HT1080 (cell line): Measurements from ENCODE around the gene LMF1. TPM values are rescaled to one million over a fixed set of nuclear protein-coding genes. Genes with fewer than 3 reads are reported as not detected.
"Not testable (repeated sequence)": the region's sequence is repeated elsewhere in the genome, so short reads cannot be mapped to it uniquely, and the experiment has no call there.

Source experiments
- DNase-seq: peaks from one replicate; pipeline ENCODE4 v3.0.0-alpha.2; 2015; ENCODE audit warnings: low read depth
- total RNA-seq: library from RNA; depleted of rRNA; stranded (reverse); fragments of >200 nt; shearing (Covaris generic); gene quantifications from 2 replicates; pipeline ENCODE4 v1.2.3, GENCODE V29; 2014

The LMF1 gene
- total RNA-seq, 1 experiment from 2014 or later: not detected

GRCh38 chr16:972316-973002 lies 1.7 kb upstream of the LMF1 start:
- DNase-seq: no peak

GRCh38 chr16:971981-972315 lies 1.2 kb upstream of the LMF1 start:
- no peak for DNase-seq

DNA sequence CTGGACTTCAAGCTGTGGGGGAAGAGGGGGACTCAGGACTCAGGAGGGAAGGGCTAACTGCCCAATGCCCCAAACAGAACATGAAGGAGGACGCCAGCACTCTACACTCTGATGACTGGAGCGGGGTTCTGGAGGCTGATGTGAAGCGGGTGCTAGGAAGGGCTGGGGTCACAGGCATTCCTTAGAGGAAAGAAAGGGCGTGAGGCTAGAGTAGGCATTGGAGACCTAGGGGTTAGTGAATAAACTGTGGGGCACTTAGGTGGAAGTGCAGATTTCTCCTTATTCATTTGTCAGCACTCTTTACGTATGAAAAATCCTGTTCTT lies 760 bp upstream of the LMF1 start:
- DNase-seq: no peak

DNA sequence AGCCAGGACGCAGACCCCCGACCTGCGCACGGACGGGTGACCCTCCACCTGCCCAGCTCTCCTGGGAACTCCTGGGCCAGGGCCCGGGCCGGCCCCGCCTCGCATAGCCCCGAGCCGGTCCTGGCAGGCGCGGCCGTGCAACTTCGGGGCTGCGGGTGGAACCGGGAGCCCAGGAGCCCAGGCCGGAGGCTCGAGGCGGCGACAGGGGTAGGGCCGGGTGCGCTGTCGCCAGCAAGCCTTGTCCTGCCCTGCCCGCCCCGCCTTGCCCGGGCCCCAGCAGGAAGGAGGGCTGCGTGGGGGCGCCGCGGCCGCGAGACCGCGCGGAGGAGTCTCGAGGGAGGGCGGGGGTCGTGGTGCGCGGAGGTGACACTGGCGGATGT lies 408 bp downstream of the LMF1 start:
- DNase-seq: no peak

DNA sequence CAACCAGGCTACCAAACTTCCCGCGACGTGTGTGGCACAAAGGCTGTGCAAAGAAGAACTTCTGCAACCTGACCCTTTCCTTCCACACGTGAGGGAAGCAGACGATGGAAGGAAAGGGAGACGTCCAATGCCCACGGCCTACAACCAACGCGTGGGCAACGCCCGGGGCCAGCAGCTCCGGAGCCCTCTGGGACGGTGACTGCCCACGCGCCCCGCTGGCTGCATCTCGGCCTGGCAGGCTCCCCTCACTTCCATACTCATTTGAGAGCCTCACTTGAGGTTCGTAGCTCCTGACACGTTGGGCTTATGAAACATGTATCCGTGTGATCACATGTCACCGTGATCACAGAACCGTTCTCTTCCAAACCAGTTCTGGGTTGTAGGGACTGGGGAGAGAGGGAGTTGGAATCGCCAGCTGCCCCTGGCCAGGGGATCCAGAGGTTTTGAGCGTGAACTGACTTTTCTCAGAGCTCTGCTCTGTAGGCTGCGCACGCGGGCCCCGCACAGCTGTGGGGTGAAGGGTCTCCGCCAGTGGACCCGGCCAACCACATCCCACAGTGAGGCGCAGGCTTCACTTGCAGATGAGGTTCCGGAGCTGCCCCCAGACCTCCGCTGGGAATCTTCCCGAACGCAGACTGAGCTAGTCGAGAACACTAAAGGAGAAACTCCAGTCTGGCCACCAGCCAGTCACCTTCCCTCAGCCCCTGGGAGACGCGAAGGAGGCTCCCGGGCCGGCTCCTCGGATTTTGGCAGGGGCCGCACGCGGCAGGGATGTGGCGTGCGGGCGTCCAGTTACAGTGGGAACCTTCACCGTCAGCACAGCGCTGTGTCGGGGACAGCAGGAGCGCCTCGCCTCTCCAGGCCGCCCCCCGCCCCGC lies 1.0 kb downstream of the LMF1 start:
- no peak for DNase-seq

DNA sequence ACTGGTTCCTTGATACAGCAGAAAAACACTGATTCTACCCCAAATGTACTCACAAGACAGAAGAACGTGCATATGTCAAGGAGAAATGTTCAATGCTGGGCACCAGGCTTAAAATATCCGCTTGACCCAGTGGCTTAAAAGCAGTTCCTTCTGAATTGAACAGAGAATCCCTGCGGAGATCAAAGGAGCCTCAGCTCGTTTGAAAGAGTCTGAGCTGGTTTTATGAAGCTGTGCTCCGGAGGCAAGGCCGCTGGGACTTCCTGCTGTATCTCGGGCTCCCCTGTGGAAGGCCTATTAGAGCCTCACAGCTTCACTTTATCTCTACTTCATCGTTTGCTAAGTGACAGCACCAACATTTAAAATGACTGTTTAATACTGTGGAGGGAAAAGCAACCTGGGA lies 2.2 kb downstream of the LMF1 start:
- DNase-seq: no peak

GRCh38 chr16:967546-968295 lies 3.1 kb downstream of the LMF1 start:
- no peak for DNase-seq

DNA sequence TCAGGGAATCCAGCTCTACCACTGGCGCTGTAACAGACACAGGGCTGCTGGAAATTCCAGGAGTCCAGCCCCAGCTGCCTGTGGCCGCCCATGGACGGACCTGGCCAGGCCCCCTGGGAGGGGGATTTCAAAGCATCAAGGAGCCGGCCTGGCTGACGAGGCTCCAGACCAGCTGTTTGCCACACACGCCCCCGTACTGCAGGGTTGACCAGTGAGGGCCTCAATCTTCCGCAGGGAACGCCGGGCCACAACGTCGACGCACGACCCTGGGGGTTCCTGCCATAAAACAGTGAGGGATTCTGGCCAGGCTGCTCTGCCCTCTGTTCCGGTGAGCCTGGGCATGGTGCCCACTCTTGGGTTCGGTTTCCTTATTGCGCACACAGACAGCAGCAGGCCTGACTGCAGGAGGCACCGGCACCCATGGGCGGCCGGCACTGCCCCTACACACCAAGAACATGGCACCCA lies 3.7 kb downstream of the LMF1 start:
- no peak for DNase-seq

DNA sequence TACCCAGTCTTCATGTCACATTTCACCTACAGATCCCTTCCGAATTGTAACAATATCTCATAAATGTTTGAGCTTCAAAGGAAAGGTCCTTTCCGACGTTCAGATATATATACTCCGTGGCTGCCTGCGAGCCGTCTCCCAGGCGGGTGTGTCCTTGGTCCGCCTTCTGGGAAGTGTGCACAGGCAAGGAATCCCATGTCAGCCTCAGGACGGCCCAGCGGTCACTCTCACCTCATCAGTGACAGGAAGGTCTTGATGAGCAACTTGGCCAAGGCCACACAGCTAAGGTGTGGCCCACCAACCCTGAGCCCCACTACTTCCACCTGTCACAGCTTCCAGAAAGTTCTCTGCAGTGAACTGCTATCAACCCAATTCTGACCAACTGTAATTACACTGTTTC lies 4.3 kb downstream of the LMF1 start:
- DNase-seq: no peak

- no peak for DNase-seq
Measured at GRCh38 chr16:966035-966434, 4.7 kb downstream of the LMF1 start.

DNA sequence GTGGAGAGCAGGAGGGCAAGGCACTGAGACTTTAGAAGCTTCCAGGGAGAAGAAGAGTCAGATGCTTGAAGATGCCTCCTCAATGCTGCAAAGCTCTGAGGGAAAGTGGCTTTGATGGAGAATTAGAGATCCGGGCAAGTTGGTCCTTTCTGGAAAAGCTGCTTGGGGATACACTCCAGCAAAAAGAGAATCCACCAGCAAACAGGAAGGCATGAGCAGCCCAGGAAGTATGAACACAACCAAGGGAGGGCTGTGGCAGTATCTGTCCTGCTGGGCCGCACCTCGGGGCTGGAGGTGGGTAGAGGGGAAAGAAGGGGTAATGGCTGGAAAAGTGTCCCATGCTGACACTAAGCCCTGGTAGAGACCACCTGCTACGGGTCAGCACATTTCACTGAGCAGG lies 5.3 kb downstream of the LMF1 start:
- DNase-seq: no peak

DNA sequence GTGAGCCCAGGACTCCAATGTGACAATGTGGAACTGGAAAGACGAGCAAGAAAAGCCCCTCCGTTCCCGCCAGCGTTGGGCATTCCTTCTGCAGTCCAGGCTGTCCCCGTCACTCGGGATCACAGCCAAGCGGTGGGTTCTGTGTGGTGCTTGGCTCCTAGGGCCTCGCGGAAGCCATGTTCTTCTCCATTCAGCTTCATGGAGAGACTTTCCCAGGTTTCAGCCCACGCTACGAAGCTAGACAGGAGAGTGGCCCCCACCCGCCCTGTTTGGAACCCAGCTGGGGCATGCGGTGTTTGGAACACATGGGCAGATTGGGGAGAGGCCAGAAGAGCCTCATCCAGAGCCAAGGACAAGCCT lies 5.8 kb downstream of the LMF1 start:
- DNase-seq: no peak

- no peak for DNase-seq
Measured at GRCh38 chr16:964356-965035, 6.3 kb downstream of the LMF1 start.

- no peak for DNase-seq
Measured at GRCh38 chr16:963913-964312, 6.9 kb downstream of the LMF1 start.

DNA sequence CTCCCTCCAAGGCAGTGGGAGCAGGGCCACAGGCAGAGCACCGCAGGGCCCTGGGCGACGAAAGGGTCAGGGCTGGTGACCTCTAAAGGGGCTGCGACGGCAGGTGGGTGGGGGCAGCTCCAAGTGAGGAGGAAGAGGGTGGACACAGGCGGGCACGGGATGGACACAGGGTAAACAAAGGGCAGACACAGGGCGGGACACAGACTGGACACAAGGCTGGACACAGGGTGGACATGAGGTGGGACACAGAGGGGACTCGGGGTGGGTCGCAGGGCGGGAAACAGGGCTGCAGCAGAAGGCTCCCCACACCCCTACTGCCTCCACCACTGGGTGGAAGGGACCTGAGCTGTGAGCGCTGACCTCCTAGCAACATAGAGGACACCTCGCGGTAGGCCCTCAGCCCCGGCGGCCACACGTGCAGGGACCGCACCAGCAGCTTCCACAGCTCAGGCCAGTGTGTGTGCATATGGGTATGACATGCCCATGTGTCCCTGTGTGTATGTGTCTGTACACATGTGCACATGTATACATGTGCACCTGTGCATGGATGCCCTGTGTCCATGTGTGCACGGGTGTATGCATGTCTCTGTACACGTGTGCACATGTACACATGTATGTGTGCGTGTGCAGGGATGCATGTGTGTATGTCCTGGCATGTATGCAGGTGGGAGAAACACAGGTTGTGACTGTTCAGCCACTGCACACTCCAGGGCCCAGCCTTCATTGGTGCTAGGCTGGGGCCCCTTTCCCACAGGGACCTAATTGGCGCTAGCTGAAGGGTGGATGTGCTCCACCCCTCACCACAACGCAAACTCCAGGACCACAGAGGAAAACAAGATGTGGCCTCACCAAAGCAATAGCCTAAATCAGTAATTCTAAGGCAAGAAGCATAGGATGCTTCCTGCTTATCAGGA lies 7.6 kb downstream of the LMF1 start:
- no peak for DNase-seq

DNA sequence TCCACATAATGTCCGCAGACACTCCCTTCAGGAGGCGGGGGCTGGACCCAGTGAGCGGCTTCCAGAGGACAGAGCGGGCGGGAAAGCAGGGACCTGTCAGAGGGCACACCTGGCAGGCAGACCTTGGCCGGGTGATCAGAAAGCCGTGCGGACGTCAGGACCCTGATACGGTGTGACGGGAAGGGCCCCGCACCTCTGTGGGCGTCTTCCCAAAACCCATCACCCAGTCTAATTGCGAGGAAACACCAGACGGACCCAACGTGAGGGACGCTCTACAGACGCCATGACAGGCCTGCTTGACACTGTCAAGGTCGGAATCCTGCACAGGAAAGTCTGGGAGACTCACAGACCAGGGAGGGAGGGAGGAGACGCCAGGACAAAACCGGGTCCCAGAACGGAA lies 8.4 kb downstream of the LMF1 start:
- no peak for DNase-seq

DNA sequence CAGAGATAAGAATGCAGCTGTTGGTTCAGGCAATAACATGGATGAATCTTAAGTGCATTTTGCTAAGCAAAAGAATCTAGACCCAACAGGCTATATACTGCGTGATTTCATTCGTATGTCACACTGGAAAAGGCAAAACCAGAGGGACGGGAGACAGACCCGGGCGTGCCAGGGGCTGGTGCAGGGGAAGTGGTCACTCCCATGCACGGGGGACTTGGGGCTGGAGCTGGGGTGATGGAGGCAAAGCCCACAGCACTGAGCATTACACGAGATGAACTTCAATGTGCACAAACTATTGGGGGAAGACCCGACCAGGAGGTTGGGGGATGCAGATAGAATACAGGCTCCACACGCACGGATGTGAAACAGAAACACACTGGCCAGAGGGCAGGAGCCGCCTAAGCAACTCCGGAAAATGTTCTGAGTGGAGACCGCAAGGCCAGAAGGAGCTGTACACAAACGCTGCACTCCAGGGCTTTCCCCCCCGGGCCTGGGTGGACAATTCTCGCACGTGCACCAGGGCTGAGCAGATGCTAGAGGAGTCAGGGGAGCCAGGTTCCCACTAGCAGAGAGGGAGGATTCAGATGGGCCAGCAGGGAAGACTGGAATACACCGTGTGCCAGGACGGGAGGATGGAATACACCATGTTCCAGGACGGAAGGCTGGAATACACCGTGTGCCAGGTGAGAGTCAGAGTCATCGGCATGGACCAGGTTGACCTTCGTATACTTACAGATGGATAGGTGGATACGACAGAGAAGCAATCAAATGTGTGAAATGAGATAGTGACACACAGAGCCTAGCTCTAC lies 11.3 kb downstream of the LMF1 start:
- no peak for DNase-seq

DNA sequence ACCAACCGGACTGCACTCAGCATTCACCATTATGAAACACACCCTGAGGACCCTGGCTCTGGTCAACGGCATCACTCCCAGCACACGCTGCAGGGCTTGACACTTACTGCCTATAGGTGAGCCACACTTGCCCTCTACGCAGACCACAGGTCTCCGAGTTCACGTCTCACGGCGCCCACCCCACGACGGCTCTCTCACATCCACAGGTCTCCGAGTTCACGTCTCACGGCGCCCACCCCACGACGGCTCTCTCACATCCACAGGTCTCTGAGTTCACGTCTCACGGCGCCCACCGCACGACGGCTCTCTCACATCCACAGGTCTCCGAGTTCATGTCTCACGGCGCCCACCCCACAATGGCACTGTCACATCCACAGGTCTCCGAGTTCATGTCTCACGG lies 15.0 kb downstream of the LMF1 start:
- not testable (repeated sequence) for DNase-seq

- not testable (repeated sequence) for DNase-seq
Measured at GRCh38 chr16:953818-954217, 17.0 kb downstream of the LMF1 start.

- no peak for DNase-seq
Measured at GRCh38 chr16:952321-952720, 18.5 kb downstream of the LMF1 start.
